GM12864 (cell line): Measurements from ENCODE around the gene KCTD3.

Experiments
- DNase-seq: peaks from one replicate; pipeline ENCODE4 v3.0.0-alpha.2; 2011; ENCODE audit warnings: low read depth
- H3K4me3 ChIP-seq: 2 replicates; pipeline ENCODE4 v1.5.1; 2011; ENCODE audit warnings: mild to moderate bottlenecking, low read depth, low read length, control low read depth
- TF ChIP-seq, protein P1 (sequence below): IDR thresholded peaks from 2 replicates; pipeline ENCODE4 v1.5.1; 2011; ENCODE audit warnings: low read depth, mild to moderate bottlenecking, moderate library complexity, low read length, control low read depth, inconsistent platforms; ENCODE audit errors: missing control alignments

KCTD3 gene

GRCh38 chr1:215555531-215555930 is 11.6 kb upstream of the KCTD3 start:
- no peak for DNase-seq
- TF ChIP-seq, protein P1, sequence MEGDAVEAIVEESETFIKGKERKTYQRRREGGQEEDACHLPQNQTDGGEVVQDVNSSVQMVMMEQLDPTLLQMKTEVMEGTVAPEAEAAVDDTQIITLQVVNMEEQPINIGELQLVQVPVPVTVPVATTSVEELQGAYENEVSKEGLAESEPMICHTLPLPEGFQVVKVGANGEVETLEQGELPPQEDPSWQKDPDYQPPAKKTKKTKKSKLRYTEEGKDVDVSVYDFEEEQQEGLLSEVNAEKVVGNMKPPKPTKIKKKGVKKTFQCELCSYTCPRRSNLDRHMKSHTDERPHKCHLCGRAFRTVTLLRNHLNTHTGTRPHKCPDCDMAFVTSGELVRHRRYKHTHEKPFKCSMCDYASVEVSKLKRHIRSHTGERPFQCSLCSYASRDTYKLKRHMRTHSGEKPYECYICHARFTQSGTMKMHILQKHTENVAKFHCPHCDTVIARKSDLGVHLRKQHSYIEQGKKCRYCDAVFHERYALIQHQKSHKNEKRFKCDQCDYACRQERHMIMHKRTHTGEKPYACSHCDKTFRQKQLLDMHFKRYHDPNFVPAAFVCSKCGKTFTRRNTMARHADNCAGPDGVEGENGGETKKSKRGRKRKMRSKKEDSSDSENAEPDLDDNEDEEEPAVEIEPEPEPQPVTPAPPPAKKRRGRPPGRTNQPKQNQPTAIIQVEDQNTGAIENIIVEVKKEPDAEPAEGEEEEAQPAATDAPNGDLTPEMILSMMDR: no peak
- H3K4me3 ChIP-seq: no peak overlapping the region

DNA sequence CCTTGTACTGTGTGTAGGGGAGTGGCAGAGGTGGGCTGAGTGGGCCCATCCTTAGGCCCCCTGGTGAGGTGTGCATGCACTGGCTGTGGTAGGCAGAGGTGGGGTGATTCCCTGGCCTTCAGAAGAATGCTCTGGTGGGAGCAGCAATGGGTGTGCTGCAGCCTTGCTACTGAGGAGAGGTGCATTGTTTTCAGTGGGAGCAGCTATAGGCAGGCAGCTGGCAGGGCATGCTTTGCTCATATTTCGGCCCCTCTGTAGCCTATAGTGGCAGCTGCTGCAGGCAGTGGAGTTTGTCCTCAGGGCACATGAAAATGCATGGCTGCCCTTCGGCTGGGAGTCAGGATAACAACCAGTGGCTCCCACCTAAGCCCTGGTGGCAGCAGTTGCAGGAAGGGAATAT is 10.1 kb upstream of the KCTD3 start:
- H3K4me3 ChIP-seq: no peak overlapping the region
- TF ChIP-seq, protein P1: no peak

DNA sequence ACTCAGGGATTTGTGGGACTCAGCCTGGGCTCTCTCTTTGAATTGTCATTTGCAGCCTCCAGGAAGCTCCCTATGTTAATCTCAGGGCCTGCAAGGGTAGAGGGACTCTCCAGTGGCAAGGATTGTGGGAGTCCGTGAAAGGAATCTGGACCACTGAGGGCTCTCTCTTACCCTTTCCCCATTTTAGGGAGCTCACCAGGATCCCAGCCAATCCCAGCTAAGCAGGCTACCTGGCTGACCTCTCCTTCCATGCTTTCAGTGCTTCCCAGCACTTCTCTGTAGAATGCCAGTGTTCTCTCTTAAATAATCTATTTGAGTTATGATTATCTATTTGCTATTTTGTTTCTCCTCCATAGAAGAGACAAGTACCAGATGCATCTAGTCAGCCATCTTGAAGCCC is 9.6 kb upstream of the KCTD3 start:
- H3K4me3 ChIP-seq: no peak overlapping the region
- no peak for DNase-seq
- TF ChIP-seq, protein P1: no peak

More for the DNA sequence above, 10.1 kb upstream of the KCTD3 start:
- no peak for DNase-seq

DNA sequence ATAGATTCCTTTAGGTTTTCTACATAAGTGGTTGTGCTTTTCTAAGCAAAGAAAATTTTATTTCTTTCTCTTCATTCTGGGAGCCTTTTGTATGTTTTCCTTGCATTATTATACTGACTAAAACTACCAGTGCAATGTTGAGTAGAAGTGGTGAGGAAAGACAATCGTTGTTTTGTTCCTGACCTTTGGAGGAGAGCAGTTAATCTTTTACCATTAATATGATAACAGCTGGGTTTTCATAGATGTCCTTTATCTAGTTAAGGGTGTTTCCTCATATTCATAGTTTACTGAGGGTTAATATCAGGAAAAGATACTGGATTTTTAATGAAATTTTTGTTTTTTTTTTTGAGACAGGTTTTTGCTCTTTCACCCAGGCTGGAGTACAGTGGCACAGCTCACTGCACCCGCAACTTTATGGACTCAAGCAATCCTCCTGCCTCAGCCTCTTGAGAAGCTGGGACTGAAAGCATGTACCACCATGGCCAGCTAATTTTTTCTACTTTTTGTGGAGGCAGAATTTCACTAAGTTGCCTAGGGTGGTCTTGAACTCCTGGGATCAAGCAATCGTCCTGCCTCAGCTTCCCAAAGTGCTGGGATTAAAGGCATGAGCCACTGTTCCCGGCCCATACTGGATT is 9.0 kb upstream of the KCTD3 start:
- no peak for DNase-seq
- TF ChIP-seq, protein P1: no peak
- no peak overlapping the region for H3K4me3 ChIP-seq

DNA sequence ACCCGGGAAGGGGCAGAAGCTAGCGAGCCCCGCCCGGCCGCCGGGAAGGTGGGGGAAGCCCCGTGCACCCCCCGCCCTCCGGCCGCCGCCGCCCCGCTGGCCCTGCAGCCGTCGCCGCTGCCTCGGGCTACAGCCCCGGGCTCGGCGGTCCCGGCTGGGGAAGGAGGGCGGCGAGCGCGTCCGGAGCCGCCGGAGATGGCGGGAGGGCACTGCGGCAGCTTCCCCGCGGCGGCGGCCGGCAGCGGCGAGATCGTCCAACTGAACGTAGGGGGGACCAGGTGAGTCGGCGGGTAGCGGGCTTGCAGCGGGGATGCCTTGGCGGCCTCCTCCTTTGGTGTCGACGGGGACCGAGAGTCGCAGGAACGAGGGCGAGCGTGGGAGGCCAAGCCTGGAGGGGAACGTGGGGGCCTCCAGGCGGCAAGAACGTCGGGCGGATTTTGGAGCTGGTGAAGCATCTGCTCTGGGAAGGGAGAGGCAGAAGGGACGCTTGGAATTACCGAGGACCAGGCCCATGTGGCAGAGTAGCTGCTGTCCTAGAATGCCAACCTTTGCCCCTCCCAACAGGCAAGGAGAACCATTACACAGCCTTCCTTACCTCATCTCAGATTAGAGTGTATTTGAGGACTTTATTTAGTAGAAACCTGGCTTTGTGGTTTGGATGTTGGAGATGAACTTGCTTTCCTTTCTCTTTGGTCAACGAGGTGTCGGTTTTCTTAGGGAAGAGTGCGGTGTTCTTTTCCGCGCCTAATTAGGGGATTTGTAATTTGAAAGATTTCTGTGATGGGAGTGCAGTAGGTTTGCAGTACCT is 591 bp downstream of the KCTD3 start:
- H3K4me3 ChIP-seq: peak overlapping the region; percentile 95
- TF ChIP-seq, protein P1: no peak
- DNase-seq: peak; percentile 24

DNA sequence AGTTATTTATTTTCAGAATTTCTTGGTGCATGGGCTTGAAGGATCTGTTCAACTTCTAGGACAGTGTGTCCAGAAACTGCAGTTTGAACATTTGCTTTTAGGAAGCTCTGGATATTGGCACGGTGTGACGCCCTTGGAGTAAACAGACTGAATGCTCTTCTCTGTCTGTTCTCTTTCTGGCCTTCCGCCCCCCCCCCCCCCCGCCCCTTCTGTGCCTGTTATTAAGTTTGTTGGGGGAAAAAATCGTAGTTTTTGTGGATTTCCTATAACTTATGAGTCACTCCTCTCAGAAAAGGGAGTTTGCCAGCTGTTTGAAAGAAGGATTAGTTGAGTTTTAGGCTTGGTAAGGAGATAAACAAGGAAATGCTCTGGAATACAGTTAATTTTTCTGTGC is 1.2 kb downstream of the KCTD3 start:
- H3K4me3 ChIP-seq: peak overlapping the region; percentile 95
- TF ChIP-seq, protein P1: no peak

More for the DNA sequence above, 1.2 kb downstream of the KCTD3 start:
- no peak for DNase-seq
